Astrocyte (in vitro differentiated cells and primary cell): ENCODE data around the gene CCDC85B. TPM values are rescaled to one million over a fixed set of nuclear protein-coding genes. Genes with fewer than 3 reads are reported as not detected.

Experiments
- DNase-seq: peaks from one replicate; pipeline ENCODE4 v3.0.0-alpha.2; 2010; ENCODE audit warnings: low read depth
- FAIRE-seq: peaks from 2 replicates; lab custom pipeline; 2011; peaks lifted over from hg19 to GRCh38; lab: Jason Lieb, UNC
- H2AFZ ChIP-seq: 2 replicates; pipeline ENCODE4 v1.6.0; 2012; ENCODE audit warnings: low read depth, low read length, inconsistent platforms
- H3K27ac ChIP-seq: 2 replicates; pipeline ENCODE4 v1.5.1; 2011; ENCODE audit warnings: low read depth, low read length, inconsistent platforms
- H3K27me3 ChIP-seq: 2 replicates; pipeline ENCODE4 v1.6.0; 2011; ENCODE audit warnings: low read length, inconsistent platforms; ENCODE audit not compliant: insufficient read depth
- H3K36me3 ChIP-seq: 2 replicates; pipeline ENCODE4 v1.5.1; 2011; ENCODE audit warnings: low read length, inconsistent platforms; ENCODE audit not compliant: insufficient read depth
- H3K4me1 ChIP-seq: 2 replicates; pipeline ENCODE4 v1.5.1; 2011; ENCODE audit warnings: low read length, inconsistent platforms; ENCODE audit not compliant: insufficient read depth
- H3K4me2 ChIP-seq: 2 replicates; pipeline ENCODE4 v1.6.0; 2012; ENCODE audit warnings: low read length, inconsistent platforms
- H3K4me3 ChIP-seq: 2 replicates; pipeline ENCODE4 v1.5.1; 2011; ENCODE audit warnings: low read depth, mild to moderate bottlenecking, low read length, inconsistent platforms; ENCODE audit not compliant: insufficient read depth
- H3K79me2 ChIP-seq: 2 replicates; pipeline ENCODE4 v1.6.0; 2012; ENCODE audit warnings: mild to moderate bottlenecking, low read length, inconsistent platforms; ENCODE audit not compliant: insufficient read depth
- H3K9ac ChIP-seq: 2 replicates; pipeline ENCODE4 v1.6.0; 2012; ENCODE audit warnings: mild to moderate bottlenecking, low read length, inconsistent platforms
- H3K9me3 ChIP-seq: 2 replicates; pipeline ENCODE4 v1.5.1; 2012; ENCODE audit warnings: low read depth, mild to moderate bottlenecking, low read length, inconsistent platforms; ENCODE audit not compliant: insufficient read depth
- H4K20me1 ChIP-seq: 2 replicates; pipeline ENCODE4 v1.6.0; 2012; ENCODE audit warnings: low read length, inconsistent platforms; ENCODE audit not compliant: insufficient read depth
- H3K27ac Mint-ChIP-seq: one replicate; pipeline ENCODE4 v1.8.0; 2021; ENCODE audit warnings: mild to moderate bottlenecking, mixed read lengths; ENCODE audit not compliant: unreplicated experiment
- H3K27me3 Mint-ChIP-seq: one replicate; pipeline ENCODE4 v1.8.0; 2021; ENCODE audit warnings: low read depth, mixed read lengths; ENCODE audit not compliant: unreplicated experiment
- H3K36me3 Mint-ChIP-seq: one replicate; pipeline ENCODE4 v1.8.0; 2021; ENCODE audit warnings: low read depth, mixed read lengths; ENCODE audit not compliant: unreplicated experiment
- H3K4me1 Mint-ChIP-seq: one replicate; pipeline ENCODE4 v1.8.0; 2021; ENCODE audit warnings: low read depth, mixed read lengths; ENCODE audit not compliant: unreplicated experiment
- H3K4me3 Mint-ChIP-seq: one replicate; pipeline ENCODE4 v1.8.0; 2021; ENCODE audit warnings: mild to moderate bottlenecking, moderate library complexity, mixed read lengths; ENCODE audit not compliant: unreplicated experiment
- H3K9me3 Mint-ChIP-seq: one replicate; pipeline ENCODE4 v1.8.0; 2021; ENCODE audit warnings: mild to moderate bottlenecking, mixed read lengths; ENCODE audit not compliant: unreplicated experiment
- EZH2 ChIP-seq: IDR thresholded peaks from 2 replicates; pipeline ENCODE4 v1.6.1; 2012; ENCODE audit warnings: mild to moderate bottlenecking, low read length, inconsistent platforms; ENCODE audit not compliant: insufficient read depth
- total RNA-seq: library from RNA; stranded (reverse); gene quantifications from 2 replicates; pipeline ENCODE4 v1.2.1, GENCODE V29; 2021
- TF ChIP-seq, protein P1 (sequence below): IDR thresholded peaks from 2 replicates; pipeline ENCODE4 v1.5.1; 2011; ENCODE audit warnings: low read depth, mild to moderate bottlenecking, inconsistent platforms, low read length, moderate library complexity; ENCODE audit not compliant: insufficient read depth

Gene CCDC85B
- total RNA-seq, 1 donor from 2014 or later = 31.4 TPM

DNA sequence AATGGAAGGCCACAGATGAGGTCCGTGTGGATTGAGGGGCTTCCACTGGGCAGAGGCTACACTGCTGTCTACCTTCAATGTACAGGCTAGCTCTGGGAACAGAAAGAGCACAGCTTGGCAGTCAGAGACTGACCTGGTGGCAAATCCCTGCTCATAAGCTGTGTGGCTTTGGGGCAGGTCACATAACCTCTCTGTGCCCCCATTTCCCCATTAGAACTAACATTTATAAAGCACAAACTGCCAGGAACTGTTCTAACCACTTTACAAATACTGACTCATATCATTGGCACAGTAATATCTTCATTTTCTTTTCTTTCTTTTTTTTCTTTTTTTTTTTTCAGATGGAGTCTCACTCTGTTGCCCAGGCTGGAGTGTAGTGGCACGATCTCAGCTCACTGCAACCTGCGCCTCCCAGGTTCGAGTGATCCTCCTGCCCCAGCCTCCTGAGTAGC is 6.6 kb downstream of the CCDC85B start:
- Histone ChIP-seq H3K9ac (peak overlapping the region; percentile 99), H3K4me3 (peak overlapping the region; percentile 48), H3K4me2 (peak overlapping the region; percentile 89), H3K27ac (peak overlapping the region; percentile 36), H3K9me3 (no peaks in the 10 kb centered on the region), H3K27me3 (no peaks in the 10 kb centered on the region), H3K79me2 (peaks cover 89% of the 10 kb centered on the region), H4K20me1 (peaks cover 71% of the 10 kb centered on the region), H2AFZ (no peak overlapping the region), H3K4me1 (peaks cover 55% of the 10 kb centered on the region), H3K36me3 (peaks cover 26% of the 10 kb centered on the region)
- Mint-ChIP-seq H3K27me3 (no peaks in the 10 kb centered on the region), H3K4me1 (peaks cover 27% of the 10 kb centered on the region), H3K9me3 (no peaks in the 10 kb centered on the region), H3K36me3 (peaks cover 14% of the 10 kb centered on the region), H3K27ac (peak overlapping the region; percentile 77), H3K4me3 (peak overlapping the region; percentile 95)
- TF ChIP-seq EZH2 = no peak
- TF ChIP-seq, protein P1, sequence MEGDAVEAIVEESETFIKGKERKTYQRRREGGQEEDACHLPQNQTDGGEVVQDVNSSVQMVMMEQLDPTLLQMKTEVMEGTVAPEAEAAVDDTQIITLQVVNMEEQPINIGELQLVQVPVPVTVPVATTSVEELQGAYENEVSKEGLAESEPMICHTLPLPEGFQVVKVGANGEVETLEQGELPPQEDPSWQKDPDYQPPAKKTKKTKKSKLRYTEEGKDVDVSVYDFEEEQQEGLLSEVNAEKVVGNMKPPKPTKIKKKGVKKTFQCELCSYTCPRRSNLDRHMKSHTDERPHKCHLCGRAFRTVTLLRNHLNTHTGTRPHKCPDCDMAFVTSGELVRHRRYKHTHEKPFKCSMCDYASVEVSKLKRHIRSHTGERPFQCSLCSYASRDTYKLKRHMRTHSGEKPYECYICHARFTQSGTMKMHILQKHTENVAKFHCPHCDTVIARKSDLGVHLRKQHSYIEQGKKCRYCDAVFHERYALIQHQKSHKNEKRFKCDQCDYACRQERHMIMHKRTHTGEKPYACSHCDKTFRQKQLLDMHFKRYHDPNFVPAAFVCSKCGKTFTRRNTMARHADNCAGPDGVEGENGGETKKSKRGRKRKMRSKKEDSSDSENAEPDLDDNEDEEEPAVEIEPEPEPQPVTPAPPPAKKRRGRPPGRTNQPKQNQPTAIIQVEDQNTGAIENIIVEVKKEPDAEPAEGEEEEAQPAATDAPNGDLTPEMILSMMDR = no peak
- FAIRE-seq = no peak
- no peak for DNase-seq

DNA sequence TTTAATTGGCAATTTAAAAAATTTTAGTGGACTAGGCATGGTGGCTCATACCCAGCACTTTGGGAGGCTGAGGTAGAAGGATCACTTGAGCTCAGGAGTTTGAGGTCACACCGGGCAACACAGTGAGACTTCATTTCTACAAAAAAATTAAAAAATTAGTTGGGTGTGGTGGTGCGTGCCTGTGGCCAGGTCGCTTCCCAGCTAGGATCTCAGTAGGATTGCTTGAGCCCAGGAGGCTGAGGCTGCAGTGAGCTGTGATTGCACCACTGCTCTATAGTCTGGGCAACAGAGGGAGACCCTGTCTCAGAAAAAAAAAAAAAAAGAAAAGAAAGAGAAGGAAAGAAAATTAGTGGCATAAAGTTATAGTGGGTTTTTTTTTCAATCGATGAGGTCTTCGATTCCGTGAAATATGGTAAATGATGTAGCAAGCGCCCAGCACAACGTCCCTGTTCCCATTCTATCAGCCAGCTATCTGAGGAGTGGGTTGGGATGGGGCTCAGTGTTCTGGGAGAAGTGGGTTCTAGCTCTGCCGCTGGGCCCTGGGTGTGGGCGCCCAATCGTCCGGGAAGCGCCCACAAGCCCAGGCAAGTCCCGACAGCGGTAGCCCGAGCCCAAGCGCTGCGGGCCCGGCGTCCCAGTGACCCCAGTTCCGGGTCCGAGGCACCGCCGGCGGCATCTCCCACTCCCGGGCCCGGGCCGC is 8.3 kb downstream of the CCDC85B start:
- peaks cover 22% of the 10 kb centered on the region for H3K36me3 ChIP-seq
- no peaks in the 10 kb centered on the region for H3K9me3 ChIP-seq
- no peak overlapping the region for H2AFZ ChIP-seq
- H3K27ac Mint-ChIP-seq = peak overlapping the region; percentile 90
- FAIRE-seq (no peak), DNase-seq (no peak)
- H3K9me3 Mint-ChIP-seq = no peaks in the 10 kb centered on the region
- peak overlapping the region; percentile 89 for H3K4me2 ChIP-seq
- H3K27me3 Mint-ChIP-seq = no peaks in the 10 kb centered on the region
- H3K27ac ChIP-seq = peak overlapping the region; percentile 95
- H3K27me3 ChIP-seq = no peaks in the 10 kb centered on the region
- H3K4me1 Mint-ChIP-seq = peaks cover 37% of the 10 kb centered on the region
- peak overlapping the region; percentile 95 for H3K4me3 Mint-ChIP-seq
- TF ChIP-seq EZH2 = no peak
- TF ChIP-seq, protein P1 = no peak
- H3K9ac ChIP-seq = peak overlapping the region; percentile 99
- H3K36me3 Mint-ChIP-seq = peaks cover 9% of the 10 kb centered on the region
- peaks cover 55% of the 10 kb centered on the region for H3K4me1 ChIP-seq
- H4K20me1 ChIP-seq = peaks cover 54% of the 10 kb centered on the region
- H3K4me3 ChIP-seq = peak overlapping the region; percentile 94
- H3K79me2 ChIP-seq = peaks cover 72% of the 10 kb centered on the region
